Measurements from ENCODE around the gene CCDC63.

Gene CCDC63

GRCh38 chr12:110836291-110836690 is 10.5 kb upstream of the CCDC63 start:
- H3K4me3 ChIP-seq (replicated peaks; ENCODE audit: low read depth, low read length) = no peak overlapping the region
- DNase-seq (ENCODE audit: low read depth) = no peak
- no peak for TF ChIP-seq CTCF (IDR thresholded peaks at IDR 0.05; ENCODE audit: low read length, missing control alignments)

DNA sequence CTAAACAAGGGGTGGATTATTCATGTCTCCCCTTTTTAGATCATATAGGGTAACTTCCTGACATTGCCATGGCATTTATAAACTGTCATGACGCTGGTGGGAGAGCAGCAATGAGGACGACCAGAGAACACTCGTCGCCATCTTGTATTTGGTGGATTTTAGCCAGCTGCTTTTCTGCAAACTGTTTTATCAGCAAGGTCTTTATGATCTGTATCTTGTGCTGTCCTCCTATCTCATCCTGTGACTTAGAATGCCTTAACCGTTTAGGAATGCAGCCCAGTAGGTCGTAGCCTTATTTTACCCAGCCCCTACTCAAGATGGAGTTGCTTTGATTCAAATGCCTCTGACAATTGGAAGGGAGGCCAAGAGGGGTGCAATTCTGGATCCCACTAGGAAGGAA is 5.8 kb upstream of the CCDC63 start:
- no peak overlapping the region for H3K4me3 ChIP-seq (replicated peaks; ENCODE audit: low read depth, low read length)
- no peak for DNase-seq (ENCODE audit: low read depth)
- no peak for TF ChIP-seq CTCF (IDR thresholded peaks at IDR 0.05; ENCODE audit: low read length, missing control alignments)

DNA sequence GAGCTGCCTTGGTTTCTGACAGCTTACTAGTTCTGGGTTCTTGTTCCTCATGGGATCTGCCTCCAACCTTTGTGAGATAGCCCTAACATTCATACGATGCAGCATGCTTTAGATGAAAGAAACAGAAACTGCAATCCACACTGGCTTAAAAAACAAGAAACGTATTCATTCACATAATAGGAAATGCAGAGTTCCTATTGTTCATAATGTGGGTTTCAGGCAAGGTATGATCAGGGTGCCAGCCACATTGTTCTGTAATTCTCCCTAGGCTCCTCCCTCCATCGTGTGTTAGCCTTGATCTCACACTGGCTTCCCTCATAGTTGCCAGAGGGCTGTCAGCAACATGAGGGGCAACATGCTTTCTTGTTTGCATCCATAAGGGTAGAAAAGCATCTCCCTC is 2.7 kb upstream of the CCDC63 start:
- TF ChIP-seq CTCF (IDR thresholded peaks at IDR 0.05; ENCODE audit: low read length, missing control alignments) = no peak
- no peak overlapping the region for H3K4me3 ChIP-seq (replicated peaks; ENCODE audit: low read depth, low read length)
- no peak for DNase-seq (ENCODE audit: low read depth)

DNA sequence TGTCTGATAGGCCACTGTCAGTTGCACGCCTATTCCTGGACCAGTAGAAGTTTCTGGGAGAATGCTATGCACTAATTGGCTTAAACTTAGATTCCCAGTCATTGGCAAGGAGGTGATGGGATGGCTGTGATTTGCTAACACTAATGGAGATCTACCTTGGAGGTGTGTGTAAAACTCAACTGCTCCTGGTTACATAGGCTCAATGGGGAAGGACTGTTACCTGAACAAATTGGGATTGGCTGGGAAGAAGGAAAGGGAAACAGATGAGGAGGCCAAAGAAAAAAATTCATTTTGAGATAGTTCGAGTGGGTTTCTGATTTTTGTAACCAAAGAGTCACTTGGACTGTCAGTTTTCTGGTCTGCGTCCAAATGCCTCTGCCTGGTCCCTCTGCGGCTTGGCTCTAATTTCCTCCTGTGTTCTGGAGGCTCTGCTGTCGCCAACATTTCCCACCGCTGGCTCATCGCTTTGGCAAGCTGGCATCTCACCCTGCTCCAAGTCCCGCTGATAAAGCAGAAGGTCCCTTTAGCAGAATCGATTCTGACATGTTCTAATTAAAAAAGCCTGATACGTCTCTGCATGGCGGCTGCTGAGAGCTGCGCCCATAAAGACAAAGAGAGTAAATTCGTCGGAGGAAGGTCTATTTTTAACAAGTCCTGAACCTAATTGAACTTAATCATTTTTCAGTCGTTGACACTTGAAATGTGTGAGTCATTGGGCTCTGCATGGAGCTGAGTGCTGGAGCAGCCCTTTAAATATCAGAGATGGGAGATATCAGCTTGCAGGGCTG is 2.0 kb upstream of the CCDC63 start:
- no peak for TF ChIP-seq CTCF (IDR thresholded peaks at IDR 0.05; ENCODE audit: low read length, missing control alignments)
- DNase-seq (ENCODE audit: low read depth) = peak; percentile 33
- no peak overlapping the region for H3K4me3 ChIP-seq (replicated peaks; ENCODE audit: low read depth, low read length)

DNA sequence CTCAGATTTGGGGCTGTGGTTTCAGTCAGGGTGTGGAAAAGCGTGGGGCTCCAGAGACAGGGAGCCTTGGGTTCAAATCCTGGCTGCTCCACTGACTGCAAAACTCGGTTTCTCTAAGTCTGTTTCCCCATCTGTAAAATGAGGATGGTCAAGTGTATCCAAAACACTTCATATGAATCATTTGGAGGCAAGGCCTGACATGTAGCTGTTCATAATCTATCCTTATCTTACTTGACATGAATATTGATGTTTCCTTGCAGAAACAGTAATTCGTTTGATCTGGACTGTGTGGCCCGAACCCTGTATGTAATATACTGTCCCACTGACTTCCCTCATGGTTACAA is 1.5 kb upstream of the CCDC63 start:
- no peak overlapping the region for H3K4me3 ChIP-seq (replicated peaks; ENCODE audit: low read depth, low read length)
- TF ChIP-seq CTCF (IDR thresholded peaks at IDR 0.05; ENCODE audit: low read length, missing control alignments) = no peak
- no peak for DNase-seq (ENCODE audit: low read depth)

GRCh38 chr12:110848314-110848923 is 1.6 kb downstream of the CCDC63 start:
- DNase-seq (ENCODE audit: low read depth) = no peak
- no peak overlapping the region for H3K4me3 ChIP-seq (replicated peaks; ENCODE audit: low read depth, low read length)
- no peak for TF ChIP-seq CTCF (IDR thresholded peaks at IDR 0.05; ENCODE audit: low read length, missing control alignments)

DNA sequence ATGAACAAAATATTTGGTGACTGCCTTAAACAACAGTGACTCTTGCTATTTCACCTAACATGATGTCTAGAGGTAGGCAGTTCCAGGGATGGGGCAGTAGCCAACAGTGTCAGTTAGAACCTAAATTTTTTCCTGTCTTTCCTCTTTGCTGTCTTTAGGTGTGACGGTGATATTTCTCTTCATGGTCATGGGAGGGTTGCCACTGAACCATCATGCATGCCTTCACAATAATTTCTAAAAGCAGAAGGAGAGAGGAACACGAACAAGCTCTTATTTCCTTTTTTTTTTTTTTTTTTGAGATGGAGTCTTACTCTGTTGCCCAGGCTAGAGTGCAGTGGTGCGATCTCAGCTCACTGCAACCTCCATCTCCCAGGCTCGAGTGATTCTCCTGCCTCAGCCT is 2.4 kb downstream of the CCDC63 start:
- TF ChIP-seq CTCF (IDR thresholded peaks at IDR 0.05; ENCODE audit: low read length, missing control alignments) = no peak
- H3K4me3 ChIP-seq (replicated peaks; ENCODE audit: low read depth, low read length) = no peak overlapping the region
- no peak for DNase-seq (ENCODE audit: low read depth)
